ENCODE measurements around the gene TTLL11.

TTLL11 gene

DNA sequence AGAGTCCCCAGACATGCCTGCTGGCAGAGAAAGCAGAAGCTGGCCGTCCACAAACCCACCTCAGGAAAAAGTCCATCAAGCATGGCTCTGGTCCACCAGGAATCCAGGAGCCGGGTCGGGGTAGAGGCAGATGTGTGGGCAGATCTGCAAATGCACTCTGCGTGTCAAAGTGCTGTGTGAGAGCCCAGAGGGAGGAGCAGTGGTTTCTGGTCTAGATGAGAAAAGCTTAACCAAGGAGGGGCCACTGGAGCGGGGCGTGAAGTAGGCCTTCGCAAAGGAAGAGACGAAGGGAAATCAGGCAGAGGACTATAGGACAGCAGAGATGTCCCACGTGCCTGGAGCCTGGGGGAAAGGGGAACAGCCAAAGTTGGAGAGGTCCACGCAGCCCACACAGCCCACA, 40.0 kb downstream of the TTLL11 start:
- no peaks in the 10 kb centered on the region for H3K27me3 ChIP-seq
- TF ChIP-seq, protein P1, sequence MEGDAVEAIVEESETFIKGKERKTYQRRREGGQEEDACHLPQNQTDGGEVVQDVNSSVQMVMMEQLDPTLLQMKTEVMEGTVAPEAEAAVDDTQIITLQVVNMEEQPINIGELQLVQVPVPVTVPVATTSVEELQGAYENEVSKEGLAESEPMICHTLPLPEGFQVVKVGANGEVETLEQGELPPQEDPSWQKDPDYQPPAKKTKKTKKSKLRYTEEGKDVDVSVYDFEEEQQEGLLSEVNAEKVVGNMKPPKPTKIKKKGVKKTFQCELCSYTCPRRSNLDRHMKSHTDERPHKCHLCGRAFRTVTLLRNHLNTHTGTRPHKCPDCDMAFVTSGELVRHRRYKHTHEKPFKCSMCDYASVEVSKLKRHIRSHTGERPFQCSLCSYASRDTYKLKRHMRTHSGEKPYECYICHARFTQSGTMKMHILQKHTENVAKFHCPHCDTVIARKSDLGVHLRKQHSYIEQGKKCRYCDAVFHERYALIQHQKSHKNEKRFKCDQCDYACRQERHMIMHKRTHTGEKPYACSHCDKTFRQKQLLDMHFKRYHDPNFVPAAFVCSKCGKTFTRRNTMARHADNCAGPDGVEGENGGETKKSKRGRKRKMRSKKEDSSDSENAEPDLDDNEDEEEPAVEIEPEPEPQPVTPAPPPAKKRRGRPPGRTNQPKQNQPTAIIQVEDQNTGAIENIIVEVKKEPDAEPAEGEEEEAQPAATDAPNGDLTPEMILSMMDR (IDR thresholded peaks at IDR 0.05) = no peak
- H3K36me3 ChIP-seq = no peaks in the 10 kb centered on the region
- H3K9me3 ChIP-seq = no peaks in the 10 kb centered on the region
- H3K4me3 ChIP-seq (ENCODE audit: low read depth in 1 of 2, low read length in 1 of 2) = no peak overlapping the region
- peaks cover 0 to 4% of the 10 kb centered on the region in 2 experiments for H3K4me1 ChIP-seq (ENCODE audit: control insufficient read depth in 1 of 2, insufficient read depth in 1 of 2, low read depth in 1 of 2, low read length in 1 of 2)
- H3K27ac ChIP-seq = no peak overlapping the region

DNA sequence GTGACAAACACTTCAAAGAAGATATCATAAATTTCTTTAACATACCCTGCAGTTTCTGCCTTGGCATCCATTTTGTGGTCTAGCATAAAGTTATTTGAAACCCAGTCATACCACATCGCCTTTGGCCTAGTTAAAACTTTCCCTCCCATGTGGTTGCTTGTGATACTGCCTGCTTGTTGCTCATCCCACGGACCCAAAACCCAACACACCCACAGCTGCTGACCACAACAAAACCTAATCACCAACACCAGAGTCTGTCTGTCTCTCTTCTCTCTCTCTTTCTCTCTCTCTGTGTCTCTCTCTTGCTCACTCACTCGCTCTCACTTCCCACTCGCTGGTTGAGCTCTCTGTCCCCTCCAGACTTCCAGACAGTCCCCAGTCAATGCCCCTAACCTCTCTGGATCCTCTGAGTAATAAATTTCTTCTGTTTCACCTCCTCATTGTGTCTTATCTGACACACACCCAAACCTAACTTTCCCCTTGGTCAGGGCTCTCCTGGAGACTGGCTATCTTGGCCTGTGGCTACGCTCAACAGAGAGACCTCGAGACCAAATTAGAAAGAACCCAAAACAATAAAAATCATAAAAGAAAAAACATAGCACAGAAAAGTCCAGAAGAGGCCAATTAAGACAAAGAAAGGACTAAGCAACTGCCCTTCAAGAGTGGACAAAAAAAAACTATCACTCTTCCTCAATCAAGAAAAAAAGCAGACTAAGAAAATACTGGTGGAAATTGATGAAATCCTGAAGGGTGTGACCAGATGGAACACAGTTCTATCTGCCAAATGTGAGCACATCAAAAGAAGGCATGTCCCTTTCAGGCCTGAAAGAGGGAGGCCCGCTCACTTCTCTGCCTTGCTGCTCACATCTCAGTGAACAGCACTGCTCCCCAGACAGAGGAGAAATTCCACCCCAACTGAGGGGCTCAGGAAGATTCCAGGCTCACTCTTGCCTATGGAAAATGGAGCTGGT, 41.5 kb downstream of the TTLL11 start:
- no peaks in the 10 kb centered on the region for H3K36me3 ChIP-seq
- H3K27ac ChIP-seq = no peak overlapping the region
- no peak overlapping the region for H3K4me3 ChIP-seq (ENCODE audit: low read depth in 1 of 2, low read length in 1 of 2)
- no peaks in the 10 kb centered on the region for H3K27me3 ChIP-seq
- TF ChIP-seq, protein P1 (IDR thresholded peaks at IDR 0.05) = no peak
- H3K4me1 ChIP-seq (ENCODE audit: control insufficient read depth in 1 of 2, insufficient read depth in 1 of 2, low read depth in 1 of 2, low read length in 1 of 2) = peaks cover 0 to 4% of the 10 kb centered on the region in 2 experiments
- H3K9me3 ChIP-seq = no peaks in the 10 kb centered on the region

DNA sequence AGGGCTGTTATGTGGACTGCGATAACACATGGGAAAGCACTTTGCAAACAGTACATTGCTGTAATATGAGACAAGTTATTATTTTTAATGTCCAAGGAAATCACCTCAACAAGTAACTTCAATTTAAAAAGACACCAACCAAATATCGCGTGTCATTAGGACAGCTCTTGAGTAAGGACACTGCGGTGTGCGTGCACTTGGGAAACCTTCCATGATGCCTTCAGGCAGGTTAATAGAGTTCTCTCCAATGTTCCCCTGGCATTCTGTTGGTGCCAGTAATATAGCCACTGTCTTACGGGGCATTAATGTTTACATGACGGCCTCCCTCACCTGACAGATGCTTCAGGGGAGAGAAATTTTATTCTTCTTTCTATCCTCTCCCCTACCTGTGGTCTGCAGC, 42.9 kb downstream of the TTLL11 start:
- H3K27me3 ChIP-seq = no peaks in the 10 kb centered on the region
- no peaks in the 10 kb centered on the region for H3K9me3 ChIP-seq
- no peaks in the 10 kb centered on the region for H3K36me3 ChIP-seq
- H3K4me3 ChIP-seq (ENCODE audit: low read depth in 1 of 2, low read length in 1 of 2) = no peak overlapping the region
- no peaks in the 10 kb centered on the region for H3K4me1 ChIP-seq (ENCODE audit: control insufficient read depth in 1 of 2, insufficient read depth in 1 of 2, low read depth in 1 of 2, low read length in 1 of 2)
- TF ChIP-seq, protein P1 (IDR thresholded peaks at IDR 0.05) = no peak
- H3K27ac ChIP-seq = no peak overlapping the region

DNA sequence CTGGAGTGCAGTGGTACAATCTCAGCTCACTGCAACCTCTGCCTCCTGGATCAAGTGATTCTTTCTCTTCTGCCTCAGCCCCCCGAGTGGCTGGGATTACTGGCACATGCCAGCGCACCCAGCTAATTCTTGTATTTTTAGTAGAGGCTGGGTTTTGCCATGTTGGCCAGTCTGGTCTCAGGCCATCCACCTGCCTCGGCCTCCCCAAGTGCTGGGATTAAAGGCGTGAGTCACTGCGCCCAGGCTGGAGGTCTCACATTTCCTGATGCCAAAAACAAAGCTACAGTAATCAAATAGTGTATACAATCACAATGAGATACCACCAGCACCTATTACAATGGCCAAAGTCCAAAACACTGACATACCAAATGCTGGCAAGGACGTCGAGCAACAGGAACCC, 51.1 kb downstream of the TTLL11 start:
- no peaks in the 10 kb centered on the region for H3K36me3 ChIP-seq
- no peaks in the 10 kb centered on the region for H3K4me1 ChIP-seq (ENCODE audit: control insufficient read depth in 1 of 2, insufficient read depth in 1 of 2, low read depth in 1 of 2, low read length in 1 of 2)
- H3K4me3 ChIP-seq (ENCODE audit: low read depth in 1 of 2, low read length in 1 of 2) = no peak overlapping the region
- TF ChIP-seq, protein P1 (IDR thresholded peaks at IDR 0.05) = no peak
- no peak overlapping the region for H3K27ac ChIP-seq
- H3K9me3 ChIP-seq = no peaks in the 10 kb centered on the region
- no peaks in the 10 kb centered on the region for H3K27me3 ChIP-seq

DNA sequence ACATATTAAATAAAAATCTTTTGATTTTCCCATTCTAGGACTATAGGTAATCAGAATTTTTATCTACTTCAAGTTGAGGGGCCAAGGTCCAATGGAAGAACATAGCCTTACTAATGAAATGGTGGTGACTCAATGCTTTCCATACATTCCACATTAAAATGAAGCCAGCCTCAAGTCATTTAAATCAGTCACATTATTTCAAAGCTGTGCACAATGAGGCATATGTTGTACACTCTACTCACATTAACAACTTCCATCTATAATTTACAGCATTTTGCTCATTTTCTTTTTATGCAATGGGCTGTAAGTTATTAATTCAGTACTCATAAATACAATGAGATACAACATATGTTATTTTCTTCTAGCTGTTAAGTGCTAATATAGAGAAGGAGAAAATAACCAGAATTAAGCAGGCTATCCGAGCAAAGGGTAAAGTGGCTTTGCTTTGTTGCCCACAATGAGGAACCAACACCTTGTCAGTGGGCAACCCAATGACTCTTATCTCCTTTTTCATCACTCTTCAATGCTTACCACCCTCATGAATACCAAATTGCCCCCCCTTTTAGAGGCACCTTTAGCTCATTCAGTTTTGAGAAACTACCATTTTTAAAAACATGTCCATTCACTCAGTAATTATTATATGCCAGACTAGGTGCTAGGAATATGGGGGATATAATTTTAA, 52.4 kb downstream of the TTLL11 start:
- Histone ChIP-seq H3K4me1 (ENCODE audit: control insufficient read depth in 1 of 2, insufficient read depth in 1 of 2, low read depth in 1 of 2, low read length in 1 of 2) (no peaks in the 10 kb centered on the region), H3K27ac (no peak overlapping the region)
- TF ChIP-seq, protein P1 (IDR thresholded peaks at IDR 0.05) = no peak

More for the DNA sequence above, 52.4 kb downstream of the TTLL11 start:
- Histone ChIP-seq H3K9me3 (no peaks in the 10 kb centered on the region), H3K4me3 (ENCODE audit: low read depth in 1 of 2, low read length in 1 of 2) (no peak overlapping the region), H3K27me3 (no peaks in the 10 kb centered on the region), H3K36me3 (no peaks in the 10 kb centered on the region)
